Measurements from ENCODE around the gene SH2D7.

Gene SH2D7

DNA sequence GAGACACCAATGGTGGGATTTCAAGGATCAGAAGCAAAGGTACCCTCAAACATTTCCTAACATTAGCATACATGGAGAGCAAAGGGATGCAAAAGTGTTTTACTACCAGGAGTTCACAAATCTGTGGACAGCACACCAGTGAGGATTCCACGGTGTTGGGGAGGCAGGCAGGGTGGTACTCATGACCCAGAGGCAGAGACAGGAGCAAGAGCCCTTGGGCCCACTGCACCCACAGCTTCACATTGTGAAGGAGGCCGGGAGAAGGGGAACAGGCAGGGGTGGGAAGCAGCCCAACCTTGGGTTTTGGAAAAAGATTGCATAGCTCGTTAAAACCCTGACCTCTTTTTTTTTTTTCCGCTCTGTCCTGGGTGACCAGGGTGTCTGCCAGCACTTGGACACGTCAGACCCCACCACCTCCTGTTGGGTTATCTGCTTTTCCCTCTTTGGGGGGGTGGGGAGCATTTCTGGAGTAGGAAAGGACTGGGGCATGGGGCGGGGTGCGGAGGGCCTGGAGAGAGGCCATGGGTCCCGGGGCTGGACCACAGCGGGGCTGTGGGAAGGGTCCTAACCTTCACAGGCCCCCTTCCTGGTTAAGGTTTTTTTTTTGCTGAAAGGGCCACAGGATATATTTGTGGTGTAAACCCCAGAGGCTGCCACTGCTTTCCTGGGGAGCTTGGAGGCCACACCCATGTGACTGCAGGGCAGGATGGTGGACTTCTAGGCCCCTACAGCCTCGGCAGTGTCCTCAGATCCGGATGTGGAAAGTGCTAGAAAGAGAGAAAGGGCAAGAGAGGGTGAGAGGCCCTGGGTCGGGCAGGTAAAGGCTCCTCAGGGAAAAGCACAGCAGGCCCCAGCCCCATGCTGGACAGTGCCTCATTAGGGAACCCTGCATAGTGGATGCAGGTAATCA lies 12.5 kb downstream of the SH2D7 start:
- FAIRE-seq, result no peak

DNA sequence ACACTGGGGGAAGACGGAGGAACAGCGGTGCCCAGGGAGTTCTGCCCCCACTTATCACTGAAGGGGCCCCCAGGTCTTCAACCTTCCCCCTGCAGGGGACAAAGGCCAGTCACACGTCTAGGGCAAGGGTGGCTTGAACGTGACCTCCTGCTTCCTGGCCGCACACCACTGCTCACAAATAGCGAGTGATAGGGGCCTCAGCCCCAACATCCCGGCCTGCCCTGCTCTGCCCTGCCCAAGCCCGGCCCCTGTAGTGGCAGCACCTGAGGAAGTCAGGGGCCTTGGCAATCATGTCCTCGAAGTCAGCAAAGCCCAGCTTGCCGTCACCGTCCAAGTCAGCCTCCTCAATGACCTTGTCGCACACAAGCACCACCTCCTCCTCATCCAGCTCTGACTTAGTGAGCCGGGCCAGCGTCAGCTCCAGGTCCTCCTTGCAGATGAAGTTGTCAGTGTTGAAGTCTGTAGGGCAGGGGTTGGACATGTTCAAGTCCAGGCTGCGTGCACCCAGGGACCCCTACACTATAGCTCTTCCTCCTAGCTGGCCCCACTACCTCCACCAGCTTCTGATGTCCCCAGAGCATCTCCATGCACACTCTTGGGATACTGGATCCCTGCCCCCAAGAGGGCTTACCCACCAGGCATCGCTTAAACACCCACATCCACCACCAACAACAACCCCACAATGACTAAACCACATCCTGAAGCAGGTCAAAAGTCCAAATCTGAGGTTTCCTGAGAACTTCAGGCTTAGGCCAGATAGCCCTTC lies 13.3 kb downstream of the SH2D7 start:
- no peak for FAIRE-seq

GRCh38 chr15:78107471-78107870 lies 15.1 kb downstream of the SH2D7 start:
- FAIRE-seq, result no peak

GRCh38 chr15:78108300-78109084 lies 16.1 kb downstream of the SH2D7 start:
- no peak for FAIRE-seq

DNA sequence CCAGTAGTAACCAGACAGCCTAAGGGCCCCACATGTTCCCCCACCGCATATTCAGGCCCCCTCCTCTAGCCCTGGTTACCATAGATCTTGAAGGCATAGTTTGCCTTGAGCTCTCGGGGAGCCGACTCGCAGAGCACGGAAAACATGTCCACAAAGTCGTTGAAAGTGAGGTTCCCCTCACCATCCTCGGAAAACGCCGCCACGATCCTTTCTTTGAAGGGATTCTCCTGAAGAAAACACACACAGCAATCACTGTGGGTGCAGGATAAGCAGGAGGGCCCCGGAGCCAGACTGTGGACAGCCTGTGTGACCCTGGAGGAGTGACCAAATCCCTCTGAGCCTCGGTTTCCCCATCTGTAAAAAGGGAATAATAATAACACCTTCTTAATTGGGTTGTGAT lies 16.8 kb downstream of the SH2D7 start:
- FAIRE-seq, result no peak

GRCh38 chr15:78110096-78110495 lies 17.7 kb downstream of the SH2D7 start:
- no peak for FAIRE-seq

GRCh38 chr15:78110916-78111475 lies 18.6 kb downstream of the SH2D7 start:
- FAIRE-seq, result no peak

GRCh38 chr15:78111788-78112187 lies 19.4 kb downstream of the SH2D7 start:
- no peak for FAIRE-seq

DNA sequence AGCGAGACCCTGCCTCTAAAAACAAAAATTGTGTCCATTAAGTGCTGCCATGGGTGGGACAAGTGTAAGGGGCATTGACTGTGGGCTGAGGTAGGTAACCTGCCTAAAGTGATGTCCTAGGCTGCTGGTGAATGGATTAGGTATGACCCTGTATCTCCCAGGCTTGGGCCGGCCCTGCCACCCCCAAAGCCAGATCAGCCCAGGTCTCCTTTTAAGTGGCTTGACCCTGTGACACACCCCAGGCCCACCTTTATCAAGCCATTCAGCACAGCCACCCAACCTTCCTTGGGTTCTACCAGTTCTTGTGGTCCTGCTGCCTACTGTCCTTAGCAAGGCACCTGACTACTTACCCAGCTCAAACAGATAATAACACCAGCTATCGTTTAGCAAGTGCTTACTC lies 20.2 kb downstream of the SH2D7 start:
- FAIRE-seq, result no peak

GRCh38 chr15:78120523-78120922 lies 28.2 kb downstream of the SH2D7 start:
- FAIRE-seq, result no peak

GRCh38 chr15:78125267-78125666 lies 32.9 kb downstream of the SH2D7 start:
- no peak for FAIRE-seq

DNA sequence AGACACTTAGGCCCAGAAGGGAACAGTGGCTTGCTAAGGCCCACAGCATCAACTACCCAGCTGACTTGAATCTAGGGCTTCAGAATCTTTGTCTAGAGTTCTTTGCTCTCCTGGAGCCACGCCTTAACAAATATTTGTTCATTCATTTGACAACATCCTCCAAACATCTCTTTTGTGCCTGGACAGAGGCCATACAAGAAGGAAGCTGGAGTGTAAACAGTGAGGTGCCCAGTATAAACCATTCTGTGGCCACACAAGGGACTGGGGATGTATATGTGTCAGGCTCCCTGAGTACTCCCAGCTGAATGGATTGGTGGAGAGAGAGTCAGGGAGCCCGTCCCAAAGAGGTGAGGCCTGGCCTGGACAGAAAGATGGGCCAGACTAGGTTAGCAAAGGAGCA lies 35.5 kb downstream of the SH2D7 start:
- FAIRE-seq, result no peak

DNA sequence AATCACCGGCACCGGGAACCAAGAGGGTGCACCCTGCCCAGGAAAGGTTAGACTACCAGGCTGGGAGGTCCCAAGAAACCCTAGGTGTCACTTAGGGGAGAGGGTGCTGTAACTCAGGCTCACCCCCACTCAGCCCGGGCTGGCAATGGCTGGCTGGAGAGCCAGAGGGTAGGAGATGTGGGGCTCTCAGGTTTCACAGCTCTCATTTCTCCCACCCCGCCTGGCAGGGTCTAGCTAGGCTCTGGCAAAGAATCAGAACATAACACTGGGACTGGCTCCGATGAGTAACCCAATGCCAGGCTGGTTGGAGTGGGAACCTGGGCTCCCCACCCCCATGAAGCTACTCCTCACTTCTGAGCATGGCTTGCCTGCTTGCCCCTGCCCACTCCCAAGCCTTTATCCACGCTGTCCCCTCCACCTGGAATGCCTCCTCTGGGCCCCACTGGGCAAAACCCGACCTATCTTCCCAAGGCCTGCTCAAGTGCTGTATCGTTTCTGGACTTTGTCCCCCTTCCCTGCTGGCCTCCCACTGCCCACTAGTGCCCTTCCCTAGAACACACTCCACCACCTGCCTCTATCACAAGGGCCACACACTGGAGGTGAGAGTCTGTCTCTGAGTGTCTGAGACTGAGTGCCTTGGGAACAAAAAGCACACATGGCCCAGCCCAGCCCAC lies 36.9 kb downstream of the SH2D7 start:
- FAIRE-seq, result no peak

- FAIRE-seq, result no peak
Observed at GRCh38 chr15:78129751-78130287, 37.5 kb downstream of the SH2D7 start.

DNA sequence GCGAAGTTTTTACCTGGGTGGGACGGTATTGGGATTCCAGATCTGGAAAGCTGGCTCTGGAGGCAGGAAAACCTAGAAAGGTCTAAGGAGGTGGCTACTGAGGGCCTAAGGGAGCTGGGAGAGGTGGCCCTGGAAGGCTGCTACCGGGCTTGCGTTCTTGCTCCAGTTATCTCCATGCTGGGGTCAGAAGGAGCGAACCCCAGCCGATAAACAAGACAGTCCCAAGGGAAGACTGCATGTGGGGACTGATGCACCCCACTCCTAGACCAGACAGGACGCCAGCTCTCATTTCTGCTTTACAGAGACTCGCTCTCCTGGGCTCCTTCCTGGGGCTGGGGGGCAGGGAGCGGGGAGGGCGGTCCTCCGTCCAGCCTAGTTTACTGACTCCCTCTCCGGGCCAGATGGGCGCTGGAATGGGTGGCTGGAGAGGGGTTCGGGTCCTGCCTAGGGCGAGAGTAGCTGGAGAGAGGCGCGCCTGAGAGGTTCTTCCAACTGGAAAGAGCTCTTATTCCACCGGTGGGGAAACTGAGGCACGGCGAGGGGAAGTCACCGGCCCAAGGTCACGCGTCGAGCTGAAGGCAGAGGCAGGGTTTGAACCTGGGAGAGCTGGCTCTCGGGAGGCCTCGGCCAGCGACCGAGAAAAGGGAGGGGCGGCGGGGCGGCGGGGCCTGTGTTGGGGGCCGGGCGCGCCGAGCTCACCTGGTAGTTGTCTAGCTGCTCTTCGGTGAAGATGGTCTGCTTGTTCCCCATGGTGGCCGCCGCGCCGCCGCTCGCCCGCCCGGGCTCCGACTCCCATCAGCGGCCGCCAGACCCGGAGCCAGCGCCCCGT lies 38.3 kb downstream of the SH2D7 start:
- FAIRE-seq, result no peak

- FAIRE-seq, result no peak
Observed at GRCh38 chr15:78131295-78132061, 39.1 kb downstream of the SH2D7 start, which contains the start of gene CIB2. TSS of gene CIB2 (minus strand) at chr15:78131445. CDS start at chr15:78131215, 230 bp downstream.

DNA sequence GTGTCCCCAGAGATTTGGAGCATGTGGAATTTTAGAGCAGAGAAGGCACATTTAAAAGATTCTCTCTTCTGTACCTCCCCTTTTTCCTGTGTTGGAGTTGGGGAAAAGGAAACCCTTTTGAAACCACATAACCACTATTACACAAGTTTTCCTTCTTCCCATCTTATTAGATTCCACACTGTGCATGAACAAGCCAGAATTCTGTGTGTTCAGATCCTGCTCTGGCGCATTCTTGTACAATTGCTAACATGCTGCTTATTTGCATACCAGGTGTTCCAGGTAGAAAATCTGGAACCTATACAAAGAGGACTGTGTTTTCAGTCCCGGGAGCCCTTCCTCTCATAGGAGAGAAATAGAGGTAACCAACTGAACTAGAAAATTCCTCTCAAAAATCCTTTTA lies 41.4 kb downstream of the SH2D7 start:
- no peak for FAIRE-seq

DNA sequence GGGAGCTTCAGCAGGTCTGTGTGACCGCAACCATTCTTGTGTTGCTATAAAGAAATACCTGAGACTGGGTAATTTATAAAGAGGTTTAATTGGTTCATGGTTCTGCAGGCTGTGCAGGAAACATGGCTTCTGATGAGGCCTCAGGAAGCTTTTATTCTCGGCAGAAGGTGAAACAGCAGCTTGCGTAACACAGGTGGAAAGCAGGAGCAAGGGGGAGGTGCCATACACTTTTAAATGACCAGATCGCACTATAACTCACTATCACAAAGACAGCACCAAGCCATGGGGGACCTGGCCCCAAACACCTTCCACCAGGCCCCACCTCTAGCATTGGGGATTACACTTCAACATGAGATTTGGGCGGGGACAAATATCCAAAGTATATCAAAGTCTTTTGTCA lies 47.2 kb downstream of the SH2D7 start:
- no peak for FAIRE-seq

DNA sequence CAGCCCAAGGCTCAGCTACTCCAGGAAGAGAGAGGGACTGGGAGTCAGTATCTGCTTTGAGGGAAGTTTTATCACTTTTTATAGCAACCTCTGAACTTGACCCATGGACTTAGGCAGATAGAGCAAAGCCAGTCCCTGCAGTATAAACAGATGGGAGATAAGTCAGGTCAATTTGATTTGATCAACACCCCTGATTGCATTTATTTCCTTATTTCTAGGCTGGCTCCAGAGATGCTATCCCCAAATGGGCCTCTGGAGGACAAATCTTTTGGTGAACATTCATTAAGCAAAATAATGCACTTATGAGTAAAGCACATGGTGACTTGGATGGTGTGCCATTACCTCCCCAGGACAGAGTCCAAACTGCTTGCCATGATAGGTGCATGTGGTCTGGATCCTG lies 47.9 kb downstream of the SH2D7 start:
- FAIRE-seq, result no peak

GRCh38 chr15:78142332-78142731 lies 50.0 kb downstream of the SH2D7 start:
- FAIRE-seq, result no peak
